GM10847 (cell line): ENCODE results near the gene SLC5A4.

ENCODE experiments used
- POLR2A ChIP-seq: IDR thresholded peaks from 2 replicates; pipeline ENCODE4 v1.6.1; 2011; ENCODE audit not compliant: insufficient read length; ENCODE audit errors: extremely low read depth

The SLC5A4 gene

DNA sequence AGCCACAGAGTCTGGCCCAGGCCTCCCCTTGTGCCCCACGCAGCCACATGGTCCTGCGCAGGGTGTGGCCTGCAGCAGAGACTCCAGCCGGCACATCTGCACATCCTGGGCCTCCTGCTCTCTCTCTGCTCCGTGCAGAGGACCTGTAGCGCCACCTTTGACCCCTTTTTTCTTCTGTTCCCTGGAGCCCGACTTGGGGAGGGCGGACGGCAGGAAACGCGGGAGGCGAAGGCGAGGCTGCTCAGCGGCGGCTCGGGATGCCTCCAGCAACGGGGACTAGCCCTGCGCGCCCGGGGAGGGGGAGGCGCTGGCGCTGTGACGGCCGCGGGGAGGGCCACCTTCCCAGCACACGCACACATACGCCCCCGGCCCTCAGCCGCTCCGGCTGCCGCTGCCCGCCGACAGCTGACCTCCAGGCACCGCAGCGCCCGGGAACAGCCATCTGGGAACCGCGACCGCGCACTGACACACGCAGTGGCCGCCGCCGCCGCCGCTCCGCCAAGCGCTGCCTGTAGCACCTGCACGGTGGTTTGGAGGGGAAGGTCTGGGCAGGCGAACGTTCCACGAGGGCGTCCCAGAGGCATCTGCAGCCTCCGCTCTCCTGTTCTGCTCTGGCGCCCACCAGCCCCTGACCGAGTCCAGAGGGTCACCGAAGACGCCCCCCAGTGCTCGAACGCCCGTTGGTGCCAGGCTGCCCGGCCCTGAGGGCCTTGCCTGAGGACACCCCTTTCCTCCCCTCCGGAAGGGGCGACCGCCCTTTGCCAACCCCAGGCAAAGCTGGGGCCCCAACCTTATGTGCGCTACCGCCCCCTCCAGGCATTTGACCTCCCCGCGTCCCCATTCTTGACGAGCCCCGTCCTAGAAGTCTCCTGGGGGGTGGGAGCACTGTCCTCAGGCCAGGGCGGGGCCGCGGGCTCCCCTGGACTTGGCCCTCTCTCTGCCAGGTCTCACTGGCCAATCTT is 79.2 kb downstream of the SLC5A4 start:
- no peak for TF ChIP-seq POLR2A

- TF ChIP-seq POLR2A: no peak
Measured at GRCh38 chr22:32175115-32175514, 80.0 kb downstream of the SLC5A4 start.
